Measurements from ENCODE around the gene ASXL3. TPM values are rescaled to one million over a fixed set of nuclear protein-coding genes. Genes with fewer than 3 reads are reported as not detected.

Gene ASXL3
- total RNA-seq = not detected in 2 replicates

- intact Hi-C loops (cut with micrococcal nuclease) = no loop called here
- peaks cover 2% of the 10 kb centered on the region for H3K36me3 Mint-ChIP-seq (ENCODE audit: low read depth)
- H3K4me3 Mint-ChIP-seq = peak within 1 kb of the TSS; percentile 81
These were observed at the start of gene ASXL3 for GRCh38 chr18:33577685-33578517. ASXL3 (plus strand) TSS chr18:33578219; CDS start chr18:33578632, 413 bp downstream.

GRCh38 chr18:33532978-33533377 lies 45.0 kb upstream of the ASXL3 start:
- no peaks in the 10 kb centered on the region for H3K36me3 Mint-ChIP-seq (ENCODE audit: low read depth)
- H3K9me3 Mint-ChIP-seq = peaks cover 8% of the 10 kb centered on the region
- intact Hi-C loops (cut with micrococcal nuclease) = no loop called here
- H3K27ac Mint-ChIP-seq = no peak overlapping the region
- no peaks in the 10 kb centered on the region for H3K4me1 Mint-ChIP-seq (ENCODE audit: low read depth)
- H3K4me3 Mint-ChIP-seq = no peak overlapping the region
- H3K27me3 Mint-ChIP-seq (ENCODE audit: insufficient read depth) = no peaks in the 10 kb centered on the region
- DNase-seq (ENCODE audit: low spot score) = no peak

More at GRCh38 chr18:33577685-33578517, at the start of gene ASXL3:
- H3K27me3 Mint-ChIP-seq (ENCODE audit: insufficient read depth) = peaks cover 10% of the 10 kb centered on the region
- DNase-seq (ENCODE audit: low spot score) = no peak
- H3K9me3 Mint-ChIP-seq = no peaks in the 10 kb centered on the region
- no peaks in the 10 kb centered on the region for H3K4me1 Mint-ChIP-seq (ENCODE audit: low read depth)
- H3K27ac Mint-ChIP-seq = peak within 1 kb of the TSS; percentile 71

- H3K4me3 Mint-ChIP-seq = no peak overlapping the region
These were observed 41.1 kb upstream of the ASXL3 start for GRCh38 chr18:33536904-33537303.

GRCh38 chr18:33538418-33539042 lies 39.5 kb upstream of the ASXL3 start:
- no peak for DNase-seq (ENCODE audit: low spot score)
- intact Hi-C loops (cut with micrococcal nuclease) = no loop called here
- Mint-ChIP-seq H3K27me3 (ENCODE audit: insufficient read depth) (no peaks in the 10 kb centered on the region), H3K36me3 (ENCODE audit: low read depth) (no peaks in the 10 kb centered on the region), H3K27ac (no peak overlapping the region), H3K9me3 (no peaks in the 10 kb centered on the region), H3K4me3 (no peak overlapping the region), H3K4me1 (ENCODE audit: low read depth) (no peaks in the 10 kb centered on the region)

More at GRCh38 chr18:33536904-33537303, 41.1 kb upstream of the ASXL3 start:
- H3K4me1 Mint-ChIP-seq (ENCODE audit: low read depth) = no peaks in the 10 kb centered on the region
- H3K27me3 Mint-ChIP-seq (ENCODE audit: insufficient read depth) = no peaks in the 10 kb centered on the region
- DNase-seq (ENCODE audit: low spot score) = no peak
- H3K36me3 Mint-ChIP-seq (ENCODE audit: low read depth) = no peaks in the 10 kb centered on the region
- intact Hi-C loops (cut with micrococcal nuclease) = no loop called here
- no peaks in the 10 kb centered on the region for H3K9me3 Mint-ChIP-seq
- H3K27ac Mint-ChIP-seq = no peak overlapping the region

- intact Hi-C loops (cut with micrococcal nuclease) = no loop called here
- H3K9me3 Mint-ChIP-seq = no peaks in the 10 kb centered on the region
- H3K4me3 Mint-ChIP-seq = no peak overlapping the region
- no peaks in the 10 kb centered on the region for H3K36me3 Mint-ChIP-seq (ENCODE audit: low read depth)
- no peak for DNase-seq (ENCODE audit: low spot score)
- no peaks in the 10 kb centered on the region for H3K27me3 Mint-ChIP-seq (ENCODE audit: insufficient read depth)
- no peaks in the 10 kb centered on the region for H3K4me1 Mint-ChIP-seq (ENCODE audit: low read depth)
- no peak overlapping the region for H3K27ac Mint-ChIP-seq
These were observed 37.6 kb upstream of the ASXL3 start for GRCh38 chr18:33540392-33540791.

GRCh38 chr18:33541316-33541715 lies 36.7 kb upstream of the ASXL3 start:
- H3K27ac Mint-ChIP-seq = no peak overlapping the region
- H3K36me3 Mint-ChIP-seq (ENCODE audit: low read depth) = no peaks in the 10 kb centered on the region
- H3K9me3 Mint-ChIP-seq = no peaks in the 10 kb centered on the region
- no peaks in the 10 kb centered on the region for H3K4me1 Mint-ChIP-seq (ENCODE audit: low read depth)
- intact Hi-C loops (cut with micrococcal nuclease) = no loop called here
- DNase-seq (ENCODE audit: low spot score) = no peak
- no peaks in the 10 kb centered on the region for H3K27me3 Mint-ChIP-seq (ENCODE audit: insufficient read depth)
- no peak overlapping the region for H3K4me3 Mint-ChIP-seq

- H3K4me3 Mint-ChIP-seq = no peak overlapping the region
- intact Hi-C loops (cut with micrococcal nuclease) = no loop called here
- H3K9me3 Mint-ChIP-seq = peaks cover 2% of the 10 kb centered on the region
- H3K36me3 Mint-ChIP-seq (ENCODE audit: low read depth) = no peaks in the 10 kb centered on the region
- no peaks in the 10 kb centered on the region for H3K27me3 Mint-ChIP-seq (ENCODE audit: insufficient read depth)
- DNase-seq (ENCODE audit: low spot score) = no peak
- H3K4me1 Mint-ChIP-seq (ENCODE audit: low read depth) = no peaks in the 10 kb centered on the region
- H3K27ac Mint-ChIP-seq = no peak overlapping the region
These were observed 21.2 kb upstream of the ASXL3 start for GRCh38 chr18:33556846-33557245.

GRCh38 chr18:33557706-33558105 lies 20.3 kb upstream of the ASXL3 start:
- H3K27ac Mint-ChIP-seq = no peak overlapping the region
- H3K4me3 Mint-ChIP-seq = no peak overlapping the region
- H3K9me3 Mint-ChIP-seq = peaks cover 5% of the 10 kb centered on the region
- no peaks in the 10 kb centered on the region for H3K27me3 Mint-ChIP-seq (ENCODE audit: insufficient read depth)
- no peak for DNase-seq (ENCODE audit: low spot score)
- intact Hi-C loops (cut with micrococcal nuclease) = no loop called here
- no peaks in the 10 kb centered on the region for H3K36me3 Mint-ChIP-seq (ENCODE audit: low read depth)
- H3K4me1 Mint-ChIP-seq (ENCODE audit: low read depth) = no peaks in the 10 kb centered on the region

- no peak overlapping the region for H3K27ac Mint-ChIP-seq
- no peak overlapping the region for H3K4me3 Mint-ChIP-seq
- no peaks in the 10 kb centered on the region for H3K36me3 Mint-ChIP-seq (ENCODE audit: low read depth)
- intact Hi-C loops (cut with micrococcal nuclease) = no loop called here
- H3K4me1 Mint-ChIP-seq (ENCODE audit: low read depth) = no peaks in the 10 kb centered on the region
- H3K27me3 Mint-ChIP-seq (ENCODE audit: insufficient read depth) = no peaks in the 10 kb centered on the region
- H3K9me3 Mint-ChIP-seq = peaks cover 5% of the 10 kb centered on the region
- no peak for DNase-seq (ENCODE audit: low spot score)
These were observed 19.5 kb upstream of the ASXL3 start for GRCh38 chr18:33558529-33558928.

- no peak overlapping the region for H3K4me3 Mint-ChIP-seq
- DNase-seq (ENCODE audit: low spot score) = no peak
- H3K36me3 Mint-ChIP-seq (ENCODE audit: low read depth) = no peaks in the 10 kb centered on the region
- H3K27me3 Mint-ChIP-seq (ENCODE audit: insufficient read depth) = no peaks in the 10 kb centered on the region
- no peaks in the 10 kb centered on the region for H3K4me1 Mint-ChIP-seq (ENCODE audit: low read depth)
- no peak overlapping the region for H3K27ac Mint-ChIP-seq
- intact Hi-C loops (cut with micrococcal nuclease) = no loop called here
- peaks cover 5% of the 10 kb centered on the region for H3K9me3 Mint-ChIP-seq
These were observed 17.2 kb upstream of the ASXL3 start for GRCh38 chr18:33560686-33561370.

GRCh38 chr18:33562741-33563140 lies 15.3 kb upstream of the ASXL3 start:
- DNase-seq (ENCODE audit: low spot score) = no peak
- intact Hi-C loops (cut with micrococcal nuclease) = no loop called here
- H3K36me3 Mint-ChIP-seq (ENCODE audit: low read depth) = no peaks in the 10 kb centered on the region
- no peaks in the 10 kb centered on the region for H3K27me3 Mint-ChIP-seq (ENCODE audit: insufficient read depth)
- H3K4me3 Mint-ChIP-seq = no peak overlapping the region
- H3K9me3 Mint-ChIP-seq = peaks cover 11% of the 10 kb centered on the region
- no peak overlapping the region for H3K27ac Mint-ChIP-seq
- H3K4me1 Mint-ChIP-seq (ENCODE audit: low read depth) = no peaks in the 10 kb centered on the region

GRCh38 chr18:33567705-33568104 lies 10.3 kb upstream of the ASXL3 start:
- DNase-seq (ENCODE audit: low spot score) = no peak
- H3K4me3 Mint-ChIP-seq = no peak overlapping the region
- no peaks in the 10 kb centered on the region for H3K27me3 Mint-ChIP-seq (ENCODE audit: insufficient read depth)
- H3K36me3 Mint-ChIP-seq (ENCODE audit: low read depth) = no peaks in the 10 kb centered on the region
- intact Hi-C loops (cut with micrococcal nuclease) = no loop called here
- H3K27ac Mint-ChIP-seq = no peak overlapping the region
- H3K4me1 Mint-ChIP-seq (ENCODE audit: low read depth) = no peaks in the 10 kb centered on the region
- H3K9me3 Mint-ChIP-seq = peaks cover 6% of the 10 kb centered on the region
